GM21447 (cell line): ENCODE data around the gene MYLK.
"Not testable (repeated sequence)": the region's sequence is repeated elsewhere in the genome, so short reads cannot be mapped to it uniquely, and the experiment has no call there.

ENCODE experiments used
- ATAC-seq: cut with Tn5 transposase; IDR thresholded peaks from one replicate; pipeline ENCODE4 v1.9.1; 2021; ENCODE audit not compliant: unreplicated experiment

MYLK gene

DNA sequence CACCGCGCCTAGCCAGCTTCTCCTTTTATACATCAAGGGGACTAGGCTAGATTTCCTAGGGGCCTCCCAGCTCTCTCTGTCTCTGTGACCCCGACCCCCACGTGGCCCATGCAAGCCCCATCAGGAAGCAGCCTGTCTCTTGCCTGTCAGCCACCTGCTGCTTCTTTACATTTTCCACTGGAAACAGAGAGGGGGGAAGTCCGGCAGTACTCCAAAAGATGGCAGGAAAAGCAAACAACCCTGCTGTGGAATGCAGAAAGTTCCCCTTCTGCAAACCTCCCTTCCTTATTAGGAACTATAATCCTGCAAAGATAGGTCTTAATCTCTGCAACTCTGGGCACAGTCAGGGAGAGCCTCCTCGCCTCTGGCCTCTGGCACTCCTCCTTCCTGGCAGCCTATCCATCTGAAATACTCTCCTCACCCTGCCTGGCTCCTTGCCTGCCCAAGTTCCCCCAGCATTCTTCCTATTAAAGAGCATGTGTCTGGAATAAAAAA lies 251.9 kb downstream of the MYLK start:
- ATAC-seq = no peak

- ATAC-seq = no peak
Measured at GRCh38 chr3:123629747-123630047, 254.4 kb downstream of the MYLK start.

GRCh38 chr3:123628996-123629746 lies 255.0 kb downstream of the MYLK start:
- no peak for ATAC-seq

DNA sequence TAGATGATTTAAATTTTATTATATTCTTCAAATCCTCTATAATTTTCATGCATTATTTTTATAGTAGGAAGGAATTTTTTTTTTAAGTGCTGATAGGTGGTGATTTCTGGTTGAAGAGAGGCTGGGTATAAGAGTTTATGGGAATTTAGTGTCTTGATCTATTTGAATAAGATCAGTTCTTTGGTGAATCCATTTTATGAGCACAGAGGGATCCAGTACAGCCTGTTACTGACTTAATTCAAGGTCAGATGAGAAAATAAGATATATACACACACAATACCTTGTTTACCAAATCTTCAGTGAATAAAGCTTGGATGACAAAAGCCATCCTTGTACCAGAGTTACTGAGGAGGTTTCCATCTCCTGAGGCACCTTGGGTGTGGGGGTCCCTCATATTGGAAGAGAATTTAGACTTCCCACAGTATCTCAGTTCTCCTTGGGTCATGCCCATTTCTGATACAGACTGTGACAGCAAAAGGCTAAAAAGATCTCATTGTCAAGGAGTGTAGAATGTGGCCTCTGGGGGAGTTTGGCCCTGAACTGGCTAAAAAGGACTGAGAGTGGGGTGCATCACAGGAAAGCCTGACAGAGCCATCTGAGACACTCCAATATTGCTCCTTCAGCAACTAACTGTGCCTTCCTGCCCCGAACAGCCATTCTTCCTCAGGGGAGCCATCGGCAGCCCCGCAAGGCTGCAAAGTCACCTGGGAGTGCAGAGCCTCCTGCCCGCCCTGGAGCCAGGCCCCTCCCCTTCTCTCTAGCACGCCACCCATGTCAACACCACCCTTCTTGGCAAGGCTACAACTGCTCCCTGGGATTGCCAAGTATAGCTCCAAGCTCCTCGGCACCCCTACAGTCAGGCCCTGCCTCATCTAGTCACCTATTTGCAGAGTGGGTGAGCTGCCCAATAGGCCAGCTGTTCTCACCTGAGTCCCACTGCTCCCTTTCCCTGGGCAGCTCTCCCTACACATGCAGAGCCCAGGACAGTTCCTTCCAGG lies 256.2 kb downstream of the MYLK start:
- ATAC-seq = no peak

DNA sequence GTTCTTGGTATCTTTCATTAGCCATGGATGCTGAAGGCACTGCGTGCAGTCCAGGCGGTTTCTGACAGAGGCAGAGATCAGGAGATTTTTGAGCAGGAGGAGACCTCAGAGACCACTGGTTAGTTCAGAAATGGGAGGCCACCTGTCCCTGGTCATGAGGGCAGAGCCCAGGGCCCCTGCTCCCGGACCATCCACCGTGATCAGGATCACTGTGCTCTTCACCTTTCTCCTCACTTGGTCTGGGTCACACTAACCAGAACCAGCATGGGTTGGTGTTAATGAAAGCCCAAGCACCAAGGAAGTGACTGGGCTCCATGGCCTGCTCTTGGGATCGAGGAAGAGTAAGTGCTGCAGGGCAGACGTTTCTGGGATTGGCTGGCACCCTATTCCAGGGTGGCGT lies 257.3 kb downstream of the MYLK start:
- no peak for ATAC-seq

DNA sequence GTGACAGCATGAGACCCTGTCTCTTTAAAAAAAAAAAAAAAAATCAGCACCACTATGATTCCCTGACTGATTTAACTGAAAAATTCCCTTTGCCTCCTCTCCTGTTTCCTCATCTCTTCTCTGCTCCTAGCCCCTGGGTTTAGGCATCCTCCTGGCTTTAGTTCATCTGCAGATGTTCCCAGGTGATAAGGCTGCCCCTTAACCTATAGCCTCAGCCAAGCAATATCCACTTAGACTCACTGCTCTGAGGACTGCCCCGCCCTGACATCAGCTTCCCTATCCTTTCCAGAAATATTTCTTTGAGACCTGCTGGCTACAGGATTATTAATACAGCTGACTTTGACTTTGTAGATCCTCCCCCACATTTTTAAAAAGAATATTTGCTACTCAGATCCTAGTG lies 259.8 kb downstream of the MYLK start:
- ATAC-seq = no peak

- ATAC-seq = no peak
Measured at GRCh38 chr3:123623346-123623880, 260.7 kb downstream of the MYLK start.

GRCh38 chr3:123622766-123623165 lies 261.4 kb downstream of the MYLK start:
- no peak for ATAC-seq

- ATAC-seq = no peak
Measured at GRCh38 chr3:123621850-123622189, 262.3 kb downstream of the MYLK start.

DNA sequence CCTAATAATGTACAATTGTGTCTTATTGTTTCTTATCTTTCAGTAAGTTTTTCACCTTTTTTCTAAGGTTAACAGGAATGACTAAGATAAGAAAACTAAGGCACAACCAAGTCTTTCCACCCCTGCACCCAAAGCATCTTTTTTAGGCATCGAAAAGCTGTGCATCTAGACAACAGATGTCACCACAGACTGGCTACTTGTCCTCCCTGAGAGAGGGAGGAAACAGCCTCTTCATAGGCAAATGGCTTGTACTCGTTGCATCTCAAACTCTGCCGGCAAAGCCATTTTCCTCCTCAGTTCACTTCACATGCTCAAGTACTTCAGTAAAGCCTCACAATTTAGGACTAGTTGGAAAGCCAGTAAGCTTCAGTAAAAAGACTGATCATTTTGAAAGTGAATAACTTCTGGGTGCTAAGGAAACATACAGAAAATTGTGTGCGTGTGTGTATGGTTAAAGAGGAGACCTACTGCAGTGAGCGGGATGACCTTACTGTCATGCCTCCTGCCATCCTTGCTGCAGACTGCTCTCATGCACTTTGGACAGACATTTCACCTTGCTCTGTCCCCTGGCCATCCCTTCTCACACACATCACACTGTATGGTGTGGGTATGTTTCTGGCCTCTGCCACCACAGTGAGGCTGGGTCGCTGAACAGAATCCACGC lies 262.8 kb downstream of the MYLK start:
- ATAC-seq = no peak

- no peak for ATAC-seq
Measured at GRCh38 chr3:123620343-123620742, 263.8 kb downstream of the MYLK start.

- ATAC-seq = no peak
Measured at GRCh38 chr3:123618768-123619484, 265.2 kb downstream of the MYLK start.

DNA sequence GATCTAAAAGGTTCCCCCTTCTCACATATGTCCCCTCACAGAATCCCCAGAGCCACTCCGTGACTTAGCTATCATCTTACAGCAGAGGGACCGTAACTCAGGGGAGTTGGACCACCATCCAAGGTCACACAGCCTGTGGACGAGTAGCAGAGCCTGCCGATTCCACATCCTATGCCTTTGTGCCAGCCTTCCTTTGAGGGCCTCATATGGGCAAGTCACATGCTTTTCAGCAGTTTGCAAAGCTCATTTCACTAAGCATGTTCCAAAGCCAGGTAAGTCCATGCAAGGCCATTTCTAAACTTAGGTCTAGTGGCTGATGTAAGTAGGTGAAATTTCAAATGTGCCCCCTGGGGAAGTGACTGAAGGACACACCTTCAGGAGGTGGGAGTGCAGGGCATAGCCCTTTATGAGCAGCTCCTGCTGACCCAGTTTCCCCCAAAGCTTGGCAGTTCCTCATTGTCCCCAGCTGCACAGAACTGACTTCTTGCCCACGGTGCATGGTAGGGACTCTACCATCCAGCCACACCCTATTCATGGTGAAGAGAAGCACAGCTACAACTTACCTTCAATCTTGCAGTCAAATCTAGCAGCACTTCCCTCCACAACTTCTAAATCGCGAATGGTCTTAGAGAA lies 265.9 kb downstream of the MYLK start:
- no peak for ATAC-seq

- no peak for ATAC-seq
Measured at GRCh38 chr3:123616593-123616992, 267.5 kb downstream of the MYLK start.

DNA sequence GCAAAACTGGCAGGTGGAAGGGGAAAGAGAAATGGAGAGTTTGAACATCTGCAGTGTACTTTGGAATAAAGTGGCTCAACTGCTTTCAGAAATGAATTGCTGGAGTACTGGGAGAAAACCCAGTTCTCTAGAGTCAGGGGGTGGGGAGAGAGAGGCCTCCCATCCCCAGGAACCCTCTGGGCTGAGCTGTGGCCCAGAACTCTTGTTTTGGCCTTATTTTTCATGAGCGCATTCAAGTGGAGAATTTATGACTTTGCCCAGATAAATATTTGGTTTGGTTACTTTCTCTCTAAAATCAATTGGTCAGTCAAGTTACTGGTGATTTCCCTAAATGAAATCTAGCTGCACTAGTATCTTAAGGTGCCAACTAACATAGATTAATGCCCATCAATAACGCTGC lies 270.6 kb downstream of the MYLK start:
- no peak for ATAC-seq

DNA sequence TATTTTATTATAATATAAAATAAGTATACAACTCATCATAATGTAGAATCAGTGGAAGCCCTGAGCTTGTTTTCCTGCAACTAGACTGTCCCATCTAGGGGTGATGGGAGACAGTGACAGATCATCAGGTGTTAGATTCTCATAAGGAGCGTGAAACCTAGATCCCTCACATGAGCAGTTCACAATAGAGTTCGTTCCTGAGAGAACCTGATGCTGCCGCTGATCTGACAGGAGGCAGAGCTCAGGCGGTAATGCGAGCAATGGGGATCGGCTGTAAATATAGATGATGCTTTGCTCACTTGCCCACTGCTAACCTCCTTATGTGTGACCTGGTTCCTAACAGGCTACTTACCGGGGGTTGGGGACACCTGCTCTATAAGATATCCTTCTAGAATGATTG lies 272.5 kb downstream of the MYLK start:
- not testable (repeated sequence) for ATAC-seq

DNA sequence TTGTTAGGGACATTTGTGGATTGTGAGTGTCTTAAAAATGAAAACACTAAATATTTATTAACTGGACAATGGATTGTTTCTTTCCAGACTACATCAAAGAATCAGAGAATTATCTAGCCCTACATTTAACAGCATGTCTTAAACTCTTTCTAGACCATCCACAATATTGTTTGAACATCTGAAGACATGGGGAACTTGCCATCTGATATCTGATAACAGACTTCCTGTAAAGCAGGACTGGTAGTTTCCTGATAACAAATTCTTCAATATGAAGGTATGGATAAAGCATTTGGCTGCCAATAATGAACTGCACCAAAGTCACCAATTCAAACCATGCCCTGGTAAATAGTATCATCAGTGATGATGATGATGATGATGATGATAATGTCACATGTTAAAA lies 273.1 kb downstream of the MYLK start:
- no peak for ATAC-seq

- ATAC-seq = peak; percentile 74
Measured at GRCh38 chr3:123610331-123610730, 273.8 kb downstream of the MYLK start.

GRCh38 chr3:123609063-123609462 lies 275.1 kb downstream of the MYLK start:
- no peak for ATAC-seq

DNA sequence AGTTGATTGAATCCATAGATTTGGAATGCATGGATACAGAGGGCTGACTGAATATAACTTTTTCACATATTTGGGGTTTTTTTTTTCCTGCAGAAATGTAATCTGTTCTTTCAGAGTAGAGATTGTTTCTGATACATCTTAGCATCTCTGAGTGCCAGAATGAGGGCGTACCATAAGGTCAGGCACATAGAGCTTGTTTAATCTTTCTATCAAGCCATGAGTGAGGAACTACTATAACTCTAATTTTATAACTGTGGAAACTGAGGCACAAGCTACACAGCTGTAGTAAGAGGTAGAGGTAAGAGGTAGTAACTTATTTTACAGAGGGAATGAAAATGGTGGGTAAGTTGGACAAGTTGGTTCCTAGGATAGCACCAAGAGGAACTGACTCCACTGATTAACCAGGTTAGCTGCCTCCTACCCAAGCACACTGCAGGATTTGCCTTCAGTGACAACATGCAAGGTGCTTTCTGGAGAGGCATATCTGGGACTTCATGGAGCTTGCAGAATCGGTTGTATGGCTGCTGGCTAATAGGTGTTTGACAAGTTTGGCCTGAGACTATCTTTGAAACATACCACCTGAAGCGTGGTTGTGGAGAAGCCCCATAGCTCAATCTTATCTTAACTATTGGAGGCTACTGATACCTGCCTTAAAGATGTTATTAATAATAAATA lies 275.7 kb downstream of the MYLK start:
- no peak for ATAC-seq
